HepG2 (cell line): ENCODE measurements around the gene ESPN. TPM values are rescaled to one million over a fixed set of nuclear protein-coding genes. Genes with fewer than 3 reads are reported as not detected.

ENCODE experiments used
- ZBTB40 ChIP-seq, 2 experiments: fragments of 450-650 bp in 1 of 2; sonication (generic) in 1 of 2; formaldehyde crosslinking in 1 of 2; IDR thresholded peaks; 2 replicates each; pipeline versions ENCODE4 v1.6.1 to v1.8.0; 2016 to 2022; ENCODE audit warnings: antibody characterized with exemption in 1 of 2, mild to moderate bottlenecking in 1 of 2, missing genetic modification reagents in 1 of 2
- polyA plus RNA-seq, 8 experiments: library from polyadenylated mRNA; depleted of rRNA in 3 of 8; stranded (reverse) in 7 of 8; unstranded in 1 of 8; fragments of >200 nt; fragmentation: Illumina TruSeq in 4 of 8; extraction: Trizol in 4 of 8; gene quantifications; 2 replicates each; pipeline versions ENCODE4 v1.2.1 to v1.2.3, GENCODE V29; 2011 to 2016; ENCODE audit warnings: low read depth in 4 of 8, missing spikeins in 1 of 8, mixed read lengths in 1 of 8; ENCODE audit not compliant: insufficient read depth in 1 of 8
- total RNA-seq, 5 experiments: library from RNA; depleted of rRNA; stranded (reverse); fragments of >200 nt; fragmentation: Illumina TruSeq; extraction: Trizol; gene quantifications; 2 replicates each; pipeline ENCODE4 v1.2.3, GENCODE V29; 2016; ENCODE audit warnings: low read depth in 1 of 5

Gene ESPN
- total and polyA plus RNA-seq, 2 of the 13 experiments (the other 11 are each of a cell fraction or from before 2014, with no cell fraction given) = 48.6 to 54.2 TPM

GRCh38 chr1:6497215-6497866 is 72.8 kb downstream of the ESPN start (continued):
- TF ChIP-seq ZBTB40 (IDR thresholded peaks at IDR 0.05) = peak; percentile 60; the same call in 1 of the 2 replicates
- TF ChIP-seq ZBTB40 (CRISPR knock-in tag; IDR thresholded peaks at IDR 0.05) = peak; percentile 98
- TF ChIP-seq, all 625 proteins: peak for 10
